Muscle layer of colon (tissue), 2 donors: ENCODE data around the gene RND1.
"Not testable (repeated sequence)": the region's sequence is repeated elsewhere in the genome, so short reads cannot be mapped to it uniquely, and the experiment has no call there.

Experiments
- H3K27ac ChIP-seq: one replicate; pipeline ENCODE4 v1.7.0; 2013; ENCODE audit warnings: low read depth, mild to moderate bottlenecking, low read length, moderate library complexity
- H3K27me3 ChIP-seq, 2 donors: one replicate each; pipeline ENCODE4 v1.7.0; 2013; ENCODE audit warnings: low read length in 2 of 2, mild to moderate bottlenecking in 2 of 2; ENCODE audit not compliant: insufficient read depth in 2 of 2, control insufficient read depth in 1 of 2
- H3K36me3 ChIP-seq: one replicate; pipeline ENCODE4 v1.7.0; 2013; ENCODE audit warnings: mild to moderate bottlenecking, low read length; ENCODE audit not compliant: insufficient read depth
- H3K4me1 ChIP-seq: one replicate; pipeline ENCODE4 v1.7.0; 2013; ENCODE audit warnings: mild to moderate bottlenecking, low read length; ENCODE audit not compliant: insufficient read depth
- H3K4me3 ChIP-seq, 2 donors: one replicate each; pipeline ENCODE4 v1.7.0; 2013; ENCODE audit warnings: low read length in 2 of 2, low read depth in 1 of 2, mild to moderate bottlenecking in 1 of 2, moderate library complexity in 1 of 2
- H3K9ac ChIP-seq: one replicate; pipeline ENCODE4 v1.7.0; 2013; ENCODE audit warnings: low read length
- H3K9me3 ChIP-seq: one replicate; pipeline ENCODE4 v1.7.0; 2013; ENCODE audit warnings: mild to moderate bottlenecking, low read length
- donor health status: abdominal sarcoma.
- donor health status: Adenocarcinoma of cecum.

The RND1 gene

GRCh38 chr12:48883305-48884161 is 17.9 kb upstream of the RND1 start:
- Histone ChIP-seq H3K36me3 (no peaks in the 10 kb centered on the region), H3K9me3 (no peaks in the 10 kb centered on the region), H3K27ac (no peak overlapping the region), H3K27me3 (peaks cover 0 to 7% of the 10 kb centered on the region in 2 donors), H3K4me3 (no peak overlapping the region), H3K9ac (no peak overlapping the region), H3K4me1 (no peaks in the 10 kb centered on the region)

- no peak overlapping the region for H3K9ac ChIP-seq
- H3K27me3 ChIP-seq, result peaks cover 0 to 7% of the 10 kb centered on the region in 2 donors
- H3K36me3 ChIP-seq, result no peaks in the 10 kb centered on the region
- no peaks in the 10 kb centered on the region for H3K4me1 ChIP-seq
- H3K9me3 ChIP-seq, result no peaks in the 10 kb centered on the region
- no peak overlapping the region for H3K4me3 ChIP-seq
- no peak overlapping the region for H3K27ac ChIP-seq
Observed at GRCh38 chr12:48882972-48883304, 17.3 kb upstream of the RND1 start.

DNA sequence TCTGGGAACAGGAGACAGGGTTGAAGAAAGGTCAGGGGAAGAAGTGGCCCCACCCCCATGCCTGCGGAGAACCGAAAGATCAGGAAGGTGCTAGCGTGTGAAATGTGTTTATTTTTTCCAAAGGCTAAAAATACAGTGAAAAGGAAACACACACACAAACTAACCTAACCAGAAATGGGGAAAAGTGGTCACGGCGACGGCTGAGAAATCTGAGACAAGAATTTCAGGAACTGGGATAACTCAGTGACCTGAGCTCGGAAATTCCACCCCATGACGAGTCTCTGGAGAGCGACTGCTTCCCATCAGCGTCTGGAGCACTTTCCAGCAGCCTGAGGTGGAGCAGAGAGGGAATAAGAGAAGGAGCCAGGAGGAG is 16.6 kb upstream of the RND1 start:
- Histone ChIP-seq H3K4me1 (no peaks in the 10 kb centered on the region), H3K36me3 (no peaks in the 10 kb centered on the region), H3K9me3 (no peaks in the 10 kb centered on the region), H3K9ac (no peak overlapping the region), H3K27ac (no peak overlapping the region), H3K27me3 (peaks cover 0 to 7% of the 10 kb centered on the region in 2 donors), H3K4me3 (no peak overlapping the region)

- no peak overlapping the region for H3K9ac ChIP-seq
- H3K27ac ChIP-seq, result no peak overlapping the region
Observed at GRCh38 chr12:48881686-48882314, 16.1 kb upstream of the RND1 start.

DNA sequence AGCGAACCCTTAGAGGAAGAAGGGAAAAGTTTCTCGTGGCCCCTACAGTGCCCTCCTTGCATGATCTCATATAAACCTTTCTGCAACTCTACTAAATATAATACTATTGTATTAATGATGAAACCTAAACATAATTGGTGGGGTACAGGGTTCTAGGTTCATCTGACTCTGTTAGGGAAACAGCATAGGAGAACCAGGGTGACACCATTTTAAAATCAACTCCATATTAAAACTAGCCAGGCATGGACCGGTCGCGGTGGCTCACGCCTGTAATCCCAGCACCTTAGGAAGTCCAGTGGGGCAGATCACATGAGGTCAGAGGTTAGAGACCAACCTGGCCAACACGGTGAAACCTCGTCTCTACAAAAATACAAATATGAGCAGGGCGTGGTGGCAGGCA is 15.0 kb upstream of the RND1 start:
- no peak overlapping the region for H3K27ac ChIP-seq
- no peaks in the 10 kb centered on the region for H3K36me3 ChIP-seq
- H3K27me3 ChIP-seq, result peaks cover 0 to 7% of the 10 kb centered on the region in 2 donors
- H3K9ac ChIP-seq, result no peak overlapping the region
- H3K9me3 ChIP-seq, result no peaks in the 10 kb centered on the region
- no peaks in the 10 kb centered on the region for H3K4me1 ChIP-seq
- no peak overlapping the region for H3K4me3 ChIP-seq

More at GRCh38 chr12:48881686-48882314, 16.1 kb upstream of the RND1 start:
- H3K9me3 ChIP-seq, result no peaks in the 10 kb centered on the region
- no peaks in the 10 kb centered on the region for H3K36me3 ChIP-seq
- no peaks in the 10 kb centered on the region for H3K4me1 ChIP-seq
- H3K27me3 ChIP-seq, result peaks cover 0 to 7% of the 10 kb centered on the region in 2 donors
- no peak overlapping the region for H3K4me3 ChIP-seq

DNA sequence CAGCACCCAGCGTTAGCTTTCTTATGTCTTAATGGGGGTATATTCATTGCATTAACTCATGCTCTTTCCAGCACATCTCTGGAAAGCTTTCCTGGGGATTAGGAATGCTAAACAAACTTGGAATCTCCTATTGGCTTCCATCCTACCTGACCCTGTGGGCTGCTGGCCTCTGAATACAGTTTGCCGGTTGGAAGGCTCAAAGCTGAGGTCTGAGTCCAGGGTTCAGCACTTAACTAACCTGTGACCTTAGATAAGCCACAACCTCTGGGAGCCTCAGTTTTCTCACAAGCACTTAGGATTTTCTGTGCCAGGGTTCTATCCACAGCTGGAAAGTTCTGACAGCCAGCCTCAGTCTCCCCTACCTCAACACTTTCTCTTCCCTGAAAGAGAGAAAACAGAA is 12.9 kb upstream of the RND1 start:
- Histone ChIP-seq H3K4me3 (no peak overlapping the region), H3K4me1 (no peaks in the 10 kb centered on the region), H3K36me3 (no peaks in the 10 kb centered on the region), H3K27ac (no peak overlapping the region), H3K9ac (no peak overlapping the region), H3K27me3 (peaks cover 0 to 7% of the 10 kb centered on the region in 2 donors), H3K9me3 (no peaks in the 10 kb centered on the region)

- H3K27me3 ChIP-seq, result no peaks in the 10 kb centered on the region
- H3K36me3 ChIP-seq, result no peaks in the 10 kb centered on the region
- no peak overlapping the region for H3K9ac ChIP-seq
- no peaks in the 10 kb centered on the region for H3K9me3 ChIP-seq
- no peaks in the 10 kb centered on the region for H3K4me1 ChIP-seq
- no peak overlapping the region for H3K27ac ChIP-seq
- no peak overlapping the region for H3K4me3 ChIP-seq
Observed at GRCh38 chr12:48875944-48876515, 10.4 kb upstream of the RND1 start.

GRCh38 chr12:48873534-48873933 is 7.9 kb upstream of the RND1 start:
- not testable (repeated sequence) for H3K4me1 ChIP-seq, H3K9ac ChIP-seq

GRCh38 chr12:48873096-48873495 is 7.4 kb upstream of the RND1 start:
- Histone ChIP-seq H3K9me3 (no peaks in the 10 kb centered on the region), H3K36me3 (no peaks in the 10 kb centered on the region), H3K9ac (no peak overlapping the region), H3K4me3 (no peak overlapping the region), H3K27me3 (no peaks in the 10 kb centered on the region), H3K4me1 (no peaks in the 10 kb centered on the region), H3K27ac (no peak overlapping the region)

More at GRCh38 chr12:48873534-48873933, 7.9 kb upstream of the RND1 start:
- not testable (repeated sequence) for H3K36me3 ChIP-seq, H3K27me3 ChIP-seq, H3K27ac ChIP-seq, H3K9me3 ChIP-seq, H3K4me3 ChIP-seq

- Histone ChIP-seq H3K4me3 (no peak overlapping the region), H3K9ac (no peak overlapping the region), H3K36me3 (no peaks in the 10 kb centered on the region), H3K27me3 (peaks cover 0 to 6% of the 10 kb centered on the region in 2 donors), H3K9me3 (no peaks in the 10 kb centered on the region), H3K27ac (no peak overlapping the region), H3K4me1 (peaks cover 10% of the 10 kb centered on the region)
Observed at GRCh38 chr12:48869191-48869590, 3.5 kb upstream of the RND1 start.

DNA sequence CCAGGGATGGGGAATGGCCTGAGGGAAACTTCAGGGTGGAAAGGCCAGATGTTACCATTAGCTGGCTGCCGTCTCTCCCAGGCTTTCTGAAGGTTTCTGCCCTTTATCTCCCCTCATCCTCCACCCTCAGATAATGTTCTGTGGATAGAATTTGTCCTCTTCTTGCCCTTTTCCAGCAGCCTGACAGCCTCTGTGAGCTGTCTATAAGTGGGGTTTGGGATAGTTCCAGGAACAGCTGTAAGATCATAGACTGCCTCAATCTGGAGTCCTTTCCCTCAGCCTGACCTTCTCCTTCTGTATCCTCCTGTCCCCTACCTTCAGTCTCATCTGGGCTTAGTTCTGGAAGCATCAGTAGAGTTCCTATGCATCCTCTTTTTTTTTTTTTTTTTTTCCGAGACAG is 2.8 kb upstream of the RND1 start:
- Histone ChIP-seq H3K9me3 (no peaks in the 10 kb centered on the region), H3K9ac (no peak overlapping the region), H3K4me3 (no peak overlapping the region), H3K27ac (no peak overlapping the region), H3K4me1 (peaks cover 10% of the 10 kb centered on the region), H3K27me3 (peaks cover 0 to 10% of the 10 kb centered on the region in 2 donors), H3K36me3 (no peaks in the 10 kb centered on the region)
